Liver (tissue), 9 donors: ENCODE data around the gene YEATS2. TPM values are rescaled to one million over a fixed set of nuclear protein-coding genes. Genes with fewer than 3 reads are reported as not detected.

Experiments used
- DNase-seq: peaks from one replicate; pipeline ENCODE4 v3.0.0-alpha.2; 2017; ENCODE audit warnings: low spot score
- H3K27ac ChIP-seq, 2 donors: one replicate each; pipeline ENCODE4 v1.7.0; 2013; ENCODE audit warnings: inconsistent platforms in 2 of 2, low read length in 2 of 2, control low read depth in 1 of 2, low read depth in 1 of 2, mild to moderate bottlenecking in 1 of 2
- H3K27me3 ChIP-seq, 4 donors: one replicate each; pipeline versions ENCODE4 v1.6.1 to v1.7.0; 2013; ENCODE audit warnings: low read length in 3 of 4, inconsistent platforms in 1 of 4, mild to moderate bottlenecking in 1 of 4, moderate library complexity in 1 of 4; ENCODE audit not compliant: control insufficient read depth in 4 of 4, insufficient read depth in 4 of 4
- H3K36me3 ChIP-seq, 4 donors: one replicate each; pipeline versions ENCODE4 v1.6.1 to v1.7.0; 2013; ENCODE audit warnings: low read length in 3 of 4, mild to moderate bottlenecking in 3 of 4, low read depth in 1 of 4, moderate library complexity in 1 of 4; ENCODE audit not compliant: control insufficient read depth in 4 of 4, insufficient read depth in 3 of 4
- H3K4me1 ChIP-seq, 4 donors: one replicate each; pipeline versions ENCODE4 v1.6.1 to v1.7.0; 2013; ENCODE audit warnings: low read length in 3 of 4, mild to moderate bottlenecking in 3 of 4, moderate library complexity in 1 of 4; ENCODE audit not compliant: control insufficient read depth in 4 of 4, insufficient read depth in 4 of 4
- H3K4me3 ChIP-seq, 3 donors: one replicate each; pipeline versions ENCODE4 v1.6.1 to v1.7.0; 2013; ENCODE audit warnings: low read length in 3 of 3, control low read depth in 1 of 3, low read depth in 1 of 3, mild to moderate bottlenecking in 1 of 3
- H3K9ac ChIP-seq, 2 donors: one replicate each; pipeline ENCODE4 v1.7.0; 2013; ENCODE audit warnings: low read length in 2 of 2, mild to moderate bottlenecking in 2 of 2, moderate library complexity in 2 of 2, control low read depth in 1 of 2, low read depth in 1 of 2
- H3K9me3 ChIP-seq, 4 donors: one replicate each; pipeline versions ENCODE4 v1.6.1 to v1.7.0; 2013; ENCODE audit warnings: low read length in 3 of 4; ENCODE audit not compliant: control insufficient read depth in 4 of 4
- EGR1 ChIP-seq, 2 donors: IDR thresholded peaks; 2 replicates each; pipeline ENCODE4 v1.6.1; 2016 to 2018; ENCODE audit warnings: antibody characterized with exemption in 2 of 2, low read depth in 2 of 2
- FOXA1 ChIP-seq: IDR thresholded peaks from 2 replicates; pipeline ENCODE4 v1.6.1; 2016; ENCODE audit warnings: antibody characterized with exemption
- FOXA2 ChIP-seq: IDR thresholded peaks from 2 replicates; pipeline ENCODE4 v1.6.1; 2016; ENCODE audit warnings: antibody characterized with exemption
- GABPA ChIP-seq, 2 donors: IDR thresholded peaks in 1 of 2; conservative IDR thresholded peaks in 1 of 2; 2 replicates each; pipeline ENCODE4 v1.6.1; 2016; ENCODE audit warnings: antibody characterized with exemption in 2 of 2, mild to moderate bottlenecking in 1 of 2, moderate library complexity in 1 of 2
- HNF4A ChIP-seq, 2 donors: conservative IDR thresholded peaks; 2 replicates each; pipeline ENCODE4 v1.6.1; 2016; ENCODE audit warnings: antibody characterized with exemption in 2 of 2, mild to moderate bottlenecking in 2 of 2
- HNF4G ChIP-seq: IDR thresholded peaks from 2 replicates; pipeline ENCODE4 v1.6.1; 2016; ENCODE audit warnings: antibody characterized with exemption
- JUND ChIP-seq, 2 donors: IDR thresholded peaks; 2 replicates each; pipeline ENCODE4 v1.6.1; 2016; ENCODE audit warnings: antibody characterized with exemption in 2 of 2
- MAX ChIP-seq: IDR thresholded peaks from 2 replicates; pipeline ENCODE4 v1.6.1; 2016; ENCODE audit warnings: antibody characterized with exemption
- NR2F2 ChIP-seq: IDR thresholded peaks from 2 replicates; pipeline ENCODE4 v1.6.1; 2016; ENCODE audit warnings: antibody characterized with exemption
- RAD21 ChIP-seq, 2 donors: IDR thresholded peaks; 2 replicates each; pipeline ENCODE4 v1.6.1; 2016; ENCODE audit warnings: antibody characterized with exemption in 2 of 2, mild to moderate bottlenecking in 2 of 2
- REST ChIP-seq: IDR thresholded peaks from 2 replicates; pipeline ENCODE4 v1.6.1; 2016; ENCODE audit warnings: antibody characterized with exemption, mild to moderate bottlenecking
- RXRA ChIP-seq, 2 donors: IDR thresholded peaks; 2 replicates each; pipeline ENCODE4 v1.6.1; 2017 to 2018; ENCODE audit warnings: antibody characterized with exemption in 2 of 2, mild to moderate bottlenecking in 1 of 2
- SP1 ChIP-seq: IDR thresholded peaks from 2 replicates; pipeline ENCODE4 v1.6.1; 2018; ENCODE audit warnings: antibody characterized with exemption, mild to moderate bottlenecking
- YY1 ChIP-seq: IDR thresholded peaks from 2 replicates; pipeline ENCODE4 v1.6.1; 2016; ENCODE audit warnings: antibody characterized with exemption, mild to moderate bottlenecking
- WGBS: extraction: QIAGEN DNeasy Blood & Tissue Kit; methylation state at CpG from one replicate; pipeline ENCODE4 v1.1.7; 2013; 5-methylcytosine and 5-hydroxymethylcytosine counted together
- polyA plus RNA-seq, 2 donors: library from polyadenylated mRNA; stranded (reverse) in 1 of 2; unstranded in 1 of 2; fragments of 200-250 nt in 1 of 2; fragments of >200 nt in 1 of 2; fragmentation: Nextera tagmentation in 1 of 2; extraction: Ambion mirVana in 1 of 2; gene quantifications; one replicate each; pipeline versions ENCODE4 v1.2.1 to v1.2.3, GENCODE V29; 2013 to 2015
- total RNA-seq, 2 donors: library from RNA; depleted of rRNA; stranded (reverse); fragments of >200 nt; gene quantifications; one replicate each; pipeline ENCODE4 v1.2.3, GENCODE V29; 2014
- TF ChIP-seq, protein P1 (sequence below): IDR thresholded peaks from 2 replicates; pipeline ENCODE4 v1.6.1; 2016; ENCODE audit warnings: antibody characterized with exemption
- TF ChIP-seq, protein P2 (sequence below): IDR thresholded peaks from 2 replicates; pipeline ENCODE4 v1.6.1; 2016; ENCODE audit warnings: antibody characterized with exemption
- TF ChIP-seq, protein P3 (sequence below): fragments of 150-350 bp; IDR thresholded peaks from 2 replicates; pipeline ENCODE4 v1.5.1; 2017; ENCODE audit warnings: improper control_type of control experiment, low read depth, low read length; ENCODE audit not compliant: missing input control
- donor health status: healthy.
- donor health status: healthy.
- donor health status: healthy.
- donor health status: healthy.
- donor health status: healthy.

The YEATS2 gene
- total and polyA plus RNA-seq, 4 donors, result 1.5 to 9.4 (median 4.9) TPM

DNA sequence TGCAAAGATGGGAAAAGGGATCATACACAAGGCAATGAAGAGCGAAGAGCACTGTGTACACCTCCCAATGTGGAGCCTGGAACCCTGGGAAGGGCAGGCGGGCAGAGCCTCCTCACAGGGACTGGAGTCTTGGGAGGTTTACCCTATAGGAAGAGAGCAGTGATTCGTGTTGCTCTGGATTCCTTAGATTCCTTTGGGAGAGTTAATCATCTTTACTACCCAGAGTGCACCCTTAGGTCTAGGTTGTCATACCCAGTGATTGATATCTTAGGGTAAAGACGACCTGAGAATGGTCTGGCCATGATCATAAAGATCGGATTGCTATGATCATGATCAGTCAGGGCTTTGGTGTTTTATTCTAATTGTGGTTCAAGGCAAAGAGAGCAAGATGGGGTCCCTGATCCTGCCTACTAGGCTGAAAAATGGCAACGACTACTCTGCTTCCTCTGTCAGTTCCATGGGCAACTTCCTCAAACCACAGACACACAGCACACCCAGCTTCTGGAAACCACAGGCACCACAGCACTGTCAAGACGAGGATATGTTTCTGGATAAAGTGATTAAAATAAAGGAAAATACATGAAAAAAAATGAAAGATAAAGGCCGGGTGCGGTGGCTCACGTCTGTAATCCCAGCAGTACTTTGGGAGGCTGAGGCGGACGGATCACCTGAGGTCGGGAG, 148.2 kb downstream of the YEATS2 start:
- Histone ChIP-seq H3K27me3 (no peaks in the 10 kb centered on the region), H3K9me3 (no peaks in the 10 kb centered on the region), H3K4me3 (no peak overlapping the region), H3K27ac (no peak overlapping the region), H3K4me1 (no peaks in the 10 kb centered on the region), H3K36me3 (peaks cover 5 to 50% (median 37%) of the 10 kb centered on the region in 4 donors), H3K9ac (no peak overlapping the region)
- 90% methylated on average over 13 of the region's 13 CpGs for WGBS
- TF ChIP-seq, protein P1, sequence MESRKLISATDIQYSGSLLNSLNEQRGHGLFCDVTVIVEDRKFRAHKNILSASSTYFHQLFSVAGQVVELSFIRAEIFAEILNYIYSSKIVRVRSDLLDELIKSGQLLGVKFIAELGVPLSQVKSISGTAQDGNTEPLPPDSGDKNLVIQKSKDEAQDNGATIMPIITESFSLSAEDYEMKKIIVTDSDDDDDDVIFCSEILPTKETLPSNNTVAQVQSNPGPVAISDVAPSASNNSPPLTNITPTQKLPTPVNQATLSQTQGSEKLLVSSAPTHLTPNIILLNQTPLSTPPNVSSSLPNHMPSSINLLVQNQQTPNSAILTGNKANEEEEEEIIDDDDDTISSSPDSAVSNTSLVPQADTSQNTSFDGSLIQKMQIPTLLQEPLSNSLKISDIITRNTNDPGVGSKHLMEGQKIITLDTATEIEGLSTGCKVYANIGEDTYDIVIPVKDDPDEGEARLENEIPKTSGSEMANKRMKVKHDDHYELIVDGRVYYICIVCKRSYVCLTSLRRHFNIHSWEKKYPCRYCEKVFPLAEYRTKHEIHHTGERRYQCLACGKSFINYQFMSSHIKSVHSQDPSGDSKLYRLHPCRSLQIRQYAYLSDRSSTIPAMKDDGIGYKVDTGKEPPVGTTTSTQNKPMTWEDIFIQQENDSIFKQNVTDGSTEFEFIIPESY, result no peak
- no peak for TF ChIP-seq REST
- DNase-seq, result no peak

- Histone ChIP-seq H3K4me3 (no peak overlapping the region), H3K27ac (no peak overlapping the region), H3K9ac (no peak overlapping the region), H3K36me3 (peaks cover 2 to 21% (median 15%) of the 10 kb centered on the region in 4 donors), H3K4me1 (no peaks in the 10 kb centered on the region), H3K9me3 (no peaks in the 10 kb centered on the region), H3K27me3 (no peaks in the 10 kb centered on the region)
- no peak for TF ChIP-seq NR2F2
- TF ChIP-seq EGR1 (IDR thresholded peaks at IDR 0.05; ENCODE audit: low read depth in 2 of 2), result no peak
- TF ChIP-seq, protein P2, sequence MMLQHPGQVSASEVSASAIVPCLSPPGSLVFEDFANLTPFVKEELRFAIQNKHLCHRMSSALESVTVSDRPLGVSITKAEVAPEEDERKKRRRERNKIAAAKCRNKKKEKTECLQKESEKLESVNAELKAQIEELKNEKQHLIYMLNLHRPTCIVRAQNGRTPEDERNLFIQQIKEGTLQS, result no peak
- no peak for TF ChIP-seq RAD21 (IDR thresholded peaks at IDR 0.05)
- no peak for TF ChIP-seq JUND (IDR thresholded peaks at IDR 0.05)
- no peak for TF ChIP-seq MAX
- TF ChIP-seq RXRA (IDR thresholded peaks at IDR 0.05), result no peak
- TF ChIP-seq HNF4A (conservative IDR thresholded peaks at IDR 0.05), result no peak
- no peak for TF ChIP-seq FOXA1
- no peak for TF ChIP-seq HNF4G
- TF ChIP-seq REST, result no peak
- TF ChIP-seq, protein P1, result no peak
- TF ChIP-seq, protein P3, sequence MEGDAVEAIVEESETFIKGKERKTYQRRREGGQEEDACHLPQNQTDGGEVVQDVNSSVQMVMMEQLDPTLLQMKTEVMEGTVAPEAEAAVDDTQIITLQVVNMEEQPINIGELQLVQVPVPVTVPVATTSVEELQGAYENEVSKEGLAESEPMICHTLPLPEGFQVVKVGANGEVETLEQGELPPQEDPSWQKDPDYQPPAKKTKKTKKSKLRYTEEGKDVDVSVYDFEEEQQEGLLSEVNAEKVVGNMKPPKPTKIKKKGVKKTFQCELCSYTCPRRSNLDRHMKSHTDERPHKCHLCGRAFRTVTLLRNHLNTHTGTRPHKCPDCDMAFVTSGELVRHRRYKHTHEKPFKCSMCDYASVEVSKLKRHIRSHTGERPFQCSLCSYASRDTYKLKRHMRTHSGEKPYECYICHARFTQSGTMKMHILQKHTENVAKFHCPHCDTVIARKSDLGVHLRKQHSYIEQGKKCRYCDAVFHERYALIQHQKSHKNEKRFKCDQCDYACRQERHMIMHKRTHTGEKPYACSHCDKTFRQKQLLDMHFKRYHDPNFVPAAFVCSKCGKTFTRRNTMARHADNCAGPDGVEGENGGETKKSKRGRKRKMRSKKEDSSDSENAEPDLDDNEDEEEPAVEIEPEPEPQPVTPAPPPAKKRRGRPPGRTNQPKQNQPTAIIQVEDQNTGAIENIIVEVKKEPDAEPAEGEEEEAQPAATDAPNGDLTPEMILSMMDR, result no peak
- TF ChIP-seq GABPA (IDR thresholded peaks at IDR 0.05 in 1 of 2, conservative IDR thresholded peaks at IDR 0.05 in 1 of 2), result no peak
- TF ChIP-seq FOXA2, result no peak
- no peak for TF ChIP-seq SP1
- TF ChIP-seq YY1, result no peak
- WGBS, result 92% methylated on average over 4 of the region's 4 CpGs
- DNase-seq, result no peak
Measured at GRCh38 chr3:183854318-183855035, 156.9 kb downstream of the YEATS2 start.
